Retina (tissue), 1 donor: ENCODE data around the gene RBBP8NL.
"Not testable (repeated sequence)": the region's sequence is repeated elsewhere in the genome, so short reads cannot be mapped to it uniquely, and the experiment has no call there.

Experiments used
- DNase-seq: peaks from one replicate; pipeline ENCODE4 v3.0.0-alpha.2; 2016

RBBP8NL gene

DNA sequence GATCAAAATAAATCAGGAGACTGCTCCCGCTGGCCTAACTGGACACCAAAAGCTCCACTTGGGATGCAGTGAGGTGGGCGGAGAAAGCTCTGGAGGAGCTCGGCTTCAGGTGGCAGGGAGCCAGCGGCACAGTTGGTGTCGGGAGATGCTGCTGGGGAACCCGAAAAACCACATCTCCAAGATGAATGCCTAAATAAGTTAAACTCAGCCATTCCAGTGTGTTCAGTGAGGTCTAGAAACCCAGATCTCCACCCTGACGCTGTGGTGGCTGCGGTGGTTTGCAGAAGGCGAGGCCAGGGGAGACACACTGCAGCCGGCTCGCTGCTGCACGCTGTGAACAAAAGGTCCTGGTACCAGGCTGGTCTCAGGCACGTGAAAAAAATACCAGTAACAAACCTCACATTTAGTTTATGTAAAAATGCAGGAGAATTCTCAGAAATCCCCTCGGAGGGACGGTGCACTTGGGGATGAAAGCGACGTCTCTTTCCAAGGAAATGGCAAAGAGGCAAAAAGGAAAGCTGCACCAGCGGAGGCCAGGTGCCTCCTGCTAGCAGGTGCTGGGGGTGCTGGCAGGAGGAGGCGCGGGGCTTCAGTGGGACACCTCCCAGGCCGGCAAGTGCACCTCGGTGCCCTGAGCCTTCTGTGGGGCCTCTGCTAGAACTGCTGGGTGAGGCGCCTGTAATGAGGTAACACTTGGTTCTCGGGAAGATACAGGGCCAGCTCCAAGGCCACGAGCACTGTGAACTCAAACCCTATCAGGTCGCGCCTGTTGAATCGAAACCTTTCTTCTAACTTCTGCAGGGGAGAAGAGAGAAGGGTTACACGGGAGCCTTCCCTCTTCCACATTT, 36.8 kb downstream of the RBBP8NL start:
- no peak for DNase-seq

DNA sequence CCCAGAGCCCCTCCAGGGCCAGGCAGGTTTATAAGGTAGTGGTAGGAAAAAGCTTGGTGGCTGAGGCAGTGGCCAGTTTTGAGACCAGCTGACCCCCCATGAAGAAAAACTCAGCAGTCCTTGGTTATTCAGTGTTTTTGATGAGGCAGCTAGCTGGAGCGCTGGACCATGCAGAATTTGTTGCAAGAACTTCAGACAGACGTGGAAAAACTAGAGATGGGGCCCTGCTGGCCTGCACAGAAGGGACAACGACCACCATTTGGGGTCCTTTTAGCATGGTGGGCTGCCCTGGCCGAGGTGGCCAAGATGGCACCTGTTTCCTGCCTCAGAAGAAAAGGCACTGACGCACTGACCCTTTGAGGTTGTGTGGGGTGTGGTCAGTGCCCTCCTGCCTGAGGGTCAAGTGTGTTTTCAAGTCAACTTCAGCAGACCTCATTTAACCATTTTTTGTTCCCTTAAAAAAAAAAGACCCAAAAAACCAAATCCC, 37.7 kb downstream of the RBBP8NL start:
- no peak for DNase-seq

DNA sequence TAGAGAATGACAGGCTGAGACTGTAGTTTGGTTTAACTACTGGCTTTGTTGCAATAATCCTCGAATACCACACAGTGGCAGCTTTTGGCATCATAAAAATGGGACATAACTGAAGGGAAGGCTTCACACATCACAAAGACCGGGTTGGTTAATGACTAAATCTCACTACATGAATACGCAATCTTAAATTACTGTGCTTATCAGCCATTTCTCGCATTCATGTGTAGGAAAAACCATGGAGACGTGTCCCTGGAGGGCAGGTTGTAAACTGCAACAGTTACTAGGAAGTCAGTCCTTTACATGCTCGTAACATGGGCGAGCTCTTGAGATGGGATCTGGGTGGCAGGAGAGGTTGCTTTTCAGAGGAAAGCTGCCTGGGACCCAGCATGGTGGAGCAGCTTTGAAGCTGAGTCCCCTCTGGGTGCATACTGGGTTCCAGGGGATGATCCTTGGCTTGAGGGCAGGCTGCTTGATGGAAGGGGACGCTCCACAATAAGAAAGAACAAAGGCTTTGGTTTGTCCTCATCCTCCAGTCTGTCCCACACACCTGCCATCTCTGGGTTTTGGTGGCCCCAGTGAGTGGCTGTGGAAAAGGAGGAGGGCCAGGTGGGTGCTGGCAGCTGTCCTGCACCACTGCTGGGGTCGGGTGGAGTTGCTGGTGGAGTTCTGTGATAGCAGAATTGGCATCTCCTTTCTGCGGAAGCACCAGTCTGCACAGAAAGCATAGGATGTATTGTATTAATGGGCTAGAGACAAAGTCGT, 38.3 kb downstream of the RBBP8NL start:
- no peak for DNase-seq

DNA sequence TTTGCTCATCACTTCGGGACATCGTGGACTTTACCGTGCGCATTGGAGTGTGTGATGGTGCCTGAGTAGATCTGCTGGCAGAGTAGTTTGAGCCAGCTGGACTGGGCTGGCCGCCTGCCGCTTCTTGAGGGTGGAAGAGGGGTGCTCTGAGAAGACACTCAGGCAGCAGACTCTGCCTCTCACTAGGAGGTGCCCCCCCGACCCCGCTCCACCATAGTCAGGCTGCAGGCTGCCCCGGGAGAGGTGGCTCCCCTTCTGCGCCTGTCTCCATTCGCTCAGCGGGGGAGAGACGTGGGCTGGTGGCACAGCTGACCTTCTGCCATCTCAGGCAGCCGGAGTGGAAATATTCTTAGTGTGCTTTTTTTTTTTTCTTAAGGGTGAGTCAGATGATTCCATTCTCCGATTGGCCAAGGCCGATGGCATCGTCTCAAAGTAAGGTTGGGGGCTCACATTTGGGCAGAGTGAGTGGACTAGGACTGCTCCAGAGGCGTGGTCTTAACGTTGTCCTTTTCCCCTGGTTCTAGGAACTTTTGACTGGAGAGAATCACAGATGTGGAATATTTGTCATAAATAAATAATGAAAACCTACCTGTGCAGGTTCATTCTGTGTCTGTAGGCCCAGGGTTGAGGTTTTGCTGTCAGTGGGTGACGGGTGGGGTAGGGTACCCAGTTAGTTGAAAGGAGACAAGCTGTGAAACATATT, 39.3 kb downstream of the RBBP8NL start:
- no peak for DNase-seq

DNA sequence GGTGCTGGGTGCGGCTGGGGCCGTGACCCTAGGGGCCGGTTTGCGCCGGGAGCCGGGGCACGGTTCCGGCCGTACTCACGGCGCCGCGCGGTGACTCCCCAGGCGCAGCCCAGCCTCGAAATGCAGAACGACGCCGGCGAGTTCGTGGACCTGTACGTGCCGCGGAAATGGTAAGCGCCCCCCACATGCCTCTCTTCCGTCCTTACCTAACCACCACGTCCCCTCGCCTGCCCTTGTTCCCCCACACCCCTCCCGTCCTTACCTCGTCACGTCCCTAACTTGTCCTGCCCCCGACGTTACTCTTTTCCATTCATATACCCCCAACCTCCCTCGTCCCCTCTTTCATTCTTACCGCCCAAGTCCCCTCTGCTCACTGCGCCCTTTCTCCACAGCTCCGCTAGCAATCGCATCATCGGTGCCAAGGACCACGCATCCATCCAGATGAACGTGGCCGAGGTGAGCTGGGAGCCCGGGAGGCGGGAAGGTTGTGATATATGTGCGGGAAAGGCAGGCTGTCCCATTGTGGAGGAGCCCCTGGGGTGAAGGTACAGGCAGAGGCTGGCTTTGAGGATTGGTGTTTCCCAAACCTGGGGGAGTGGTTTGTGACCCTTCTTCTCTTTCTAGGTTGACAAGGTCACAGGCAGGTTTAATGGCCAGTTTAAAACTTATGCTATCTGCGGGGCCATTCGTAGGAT, 40.0 kb downstream of the RBBP8NL start:
- DNase-seq: peak; percentile 13

DNA sequence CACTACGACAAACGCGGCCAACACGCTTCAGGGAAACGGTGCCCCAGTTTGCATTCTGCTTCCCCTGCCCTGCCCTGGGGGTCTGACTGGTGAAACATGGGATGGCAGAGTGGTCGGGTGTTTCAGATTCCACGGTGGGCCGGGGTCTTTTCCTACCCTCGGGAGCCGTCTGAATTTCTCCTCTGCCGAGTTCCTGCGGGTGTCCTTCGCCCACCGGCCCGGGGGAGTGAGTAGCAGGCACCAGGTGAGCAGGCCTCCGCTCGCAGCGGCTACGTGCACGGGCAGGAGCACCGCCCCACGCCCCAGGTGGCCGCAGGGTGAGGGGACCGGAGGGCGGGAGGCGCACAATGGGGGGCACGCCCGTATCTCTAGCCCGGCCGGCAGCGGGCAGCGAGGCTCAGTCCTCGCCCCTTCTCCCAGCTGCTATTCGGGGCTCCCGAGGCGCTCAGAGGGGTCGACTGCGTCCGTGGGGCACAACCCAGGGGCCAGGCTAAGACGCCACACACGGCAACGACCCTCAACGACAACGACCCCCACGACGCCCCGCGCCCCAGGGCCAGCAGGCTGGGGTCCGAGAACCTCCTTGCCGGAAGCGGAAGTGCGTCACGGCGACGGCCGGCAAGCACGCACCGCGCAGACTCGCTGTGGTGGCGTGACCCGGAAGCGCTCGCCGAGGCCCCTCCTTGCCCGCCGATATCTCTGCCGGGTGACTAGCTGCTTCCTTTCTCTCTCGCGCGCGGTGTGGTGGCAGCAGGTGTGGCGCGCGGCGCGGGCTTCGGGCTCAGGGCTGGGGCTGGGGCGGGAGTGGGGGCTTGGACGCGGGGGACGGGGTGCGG, 40.7 kb downstream of the RBBP8NL start, which contains the start of gene RPS21:
Gene RPS21 (plus strand): TSS at position 721 of the 836 bp plus-strand sequence. CDS start 236 bp downstream, outside the sequence.
- peak; percentile 94 for DNase-seq

DNA sequence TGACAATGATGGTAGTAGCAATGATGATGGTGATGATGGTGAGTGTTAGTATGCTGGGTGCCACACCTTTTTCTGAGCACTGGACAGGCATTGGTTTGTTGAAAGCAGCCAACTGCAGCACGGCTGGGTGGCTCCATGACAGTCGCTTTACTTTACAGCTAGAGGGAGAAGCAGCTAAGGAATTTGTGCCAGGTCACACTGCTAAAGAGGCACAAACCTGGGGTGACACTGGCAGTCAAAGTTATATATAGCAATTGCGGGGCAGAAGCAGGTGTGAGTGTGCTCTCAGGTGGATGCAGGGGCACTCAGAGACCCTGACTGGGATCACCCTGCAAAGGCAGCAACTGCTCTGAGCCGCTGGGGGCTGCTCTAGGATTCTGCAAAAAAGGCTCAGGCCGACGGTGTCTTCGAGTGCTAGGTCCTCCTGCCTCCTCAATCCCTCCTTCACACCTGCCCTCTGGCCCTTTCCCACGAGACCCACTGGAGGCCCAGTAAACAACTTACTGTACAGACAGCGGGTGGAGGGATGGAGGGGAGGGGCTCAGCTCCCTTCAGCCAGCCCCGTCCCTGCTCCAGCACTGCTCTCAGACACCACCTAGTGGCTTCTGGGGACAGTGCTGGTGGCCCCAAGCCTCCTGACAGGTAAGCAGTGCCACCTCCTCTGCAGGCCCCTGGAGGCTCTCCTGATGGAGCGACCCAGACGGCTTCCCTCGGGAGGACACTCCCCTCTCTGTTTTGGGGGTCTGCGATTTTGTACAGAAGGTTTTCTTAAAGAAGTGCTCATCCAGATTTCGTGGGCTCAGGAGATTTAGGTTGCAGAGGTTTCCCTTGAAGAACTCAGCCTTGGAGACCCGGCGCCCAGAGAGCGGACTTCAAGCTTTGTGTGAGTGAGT, 44.8 kb downstream of the RBBP8NL start:
- peak; percentile 80 for DNase-seq

DNA sequence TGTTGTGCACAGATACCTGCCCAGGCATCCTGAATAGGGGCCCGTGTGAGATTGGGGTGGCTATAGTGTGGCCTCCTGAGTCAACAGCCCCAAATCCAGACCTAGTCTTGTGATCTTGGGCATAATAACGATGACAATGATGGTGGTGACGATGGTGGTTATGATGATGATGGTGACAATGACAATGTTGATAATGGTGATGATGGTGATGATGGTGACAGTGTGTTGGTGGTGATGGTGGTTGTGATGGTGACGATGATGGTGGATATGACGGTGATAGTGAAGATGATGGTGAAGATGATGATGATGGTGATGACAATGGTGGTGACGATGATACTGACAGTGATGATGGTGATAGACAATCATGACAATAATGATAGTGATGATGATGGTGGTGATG, 45.5 kb downstream of the RBBP8NL start:
- DNase-seq: no peak

DNA sequence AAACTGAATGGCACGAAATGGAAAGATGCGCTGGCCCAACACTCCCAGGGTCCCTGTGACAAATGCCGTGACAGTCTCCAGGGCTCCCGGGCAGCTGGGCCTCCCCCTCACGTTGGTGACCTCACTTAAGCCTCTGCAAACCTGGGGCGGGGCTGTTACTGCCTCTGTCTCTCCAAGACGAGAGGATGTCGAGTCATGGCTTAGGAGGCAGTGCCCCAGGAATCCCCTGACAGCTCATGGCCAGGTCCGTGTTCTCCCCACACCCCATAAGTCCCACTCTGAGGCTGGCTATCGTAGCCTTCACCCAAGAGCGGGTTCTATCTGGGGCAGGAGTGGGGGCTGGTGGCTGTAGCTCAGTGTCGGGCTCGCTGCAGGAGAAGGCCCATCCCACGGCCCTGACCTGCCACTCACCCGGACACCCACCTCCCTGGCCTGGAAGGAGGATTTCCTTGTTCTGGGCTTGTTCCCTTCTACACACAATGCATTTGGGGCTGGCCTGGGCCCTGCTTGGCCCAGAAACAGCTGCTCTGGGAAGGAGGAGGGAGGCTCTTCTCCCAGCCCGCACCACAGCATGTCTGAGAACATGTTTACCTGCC, 46.0 kb downstream of the RBBP8NL start:
- DNase-seq: no peak

DNA sequence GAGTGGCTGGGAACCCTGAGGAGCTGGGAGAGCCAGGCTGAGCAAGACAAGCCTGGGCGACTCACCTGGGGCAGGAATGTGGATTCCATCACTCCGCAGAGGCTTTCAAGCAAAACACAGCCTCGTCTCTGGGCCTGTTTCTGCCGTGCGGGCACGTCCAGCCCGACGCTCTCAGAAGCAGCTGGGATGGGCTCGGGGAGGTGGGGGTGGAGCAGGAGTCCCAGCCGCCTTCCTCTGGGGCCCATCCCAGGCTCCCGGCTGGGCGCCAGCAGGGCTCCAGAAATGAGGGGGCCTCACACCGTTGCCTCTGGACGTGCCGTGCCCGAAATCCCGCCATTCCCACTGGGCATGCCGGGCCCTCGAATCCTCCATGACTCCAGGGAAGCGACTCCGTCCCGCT, 49.1 kb downstream of the RBBP8NL start:
- DNase-seq: no peak

DNA sequence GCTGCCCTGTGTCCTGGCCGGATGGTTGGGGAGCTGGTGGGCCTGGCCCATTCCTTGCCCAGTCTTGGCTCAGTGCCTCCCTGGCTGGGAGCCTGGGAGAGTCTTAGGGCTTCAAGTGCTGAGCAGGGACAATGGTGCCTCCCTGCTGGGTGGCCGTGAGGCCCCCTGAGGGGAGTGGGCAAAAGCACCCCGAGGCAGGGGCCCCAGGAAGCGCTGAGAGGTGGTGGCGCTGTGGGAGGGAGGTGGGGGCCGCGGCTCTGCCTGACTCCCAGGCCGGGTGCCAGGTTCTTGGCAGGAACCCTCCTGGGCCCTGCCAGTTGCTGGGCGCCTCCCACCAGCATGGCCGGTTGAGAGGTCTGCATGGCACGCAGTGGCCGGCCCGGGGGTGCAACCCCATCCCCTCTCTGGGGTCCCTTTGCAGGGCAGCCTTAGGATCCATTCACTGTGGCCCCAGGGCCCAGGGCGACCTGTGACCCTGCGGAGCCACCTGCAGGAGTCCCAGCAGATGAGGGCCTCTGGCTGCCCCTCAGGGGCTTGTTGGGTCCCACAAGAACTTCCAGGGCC, 49.6 kb downstream of the RBBP8NL start:
- DNase-seq: no peak

DNA sequence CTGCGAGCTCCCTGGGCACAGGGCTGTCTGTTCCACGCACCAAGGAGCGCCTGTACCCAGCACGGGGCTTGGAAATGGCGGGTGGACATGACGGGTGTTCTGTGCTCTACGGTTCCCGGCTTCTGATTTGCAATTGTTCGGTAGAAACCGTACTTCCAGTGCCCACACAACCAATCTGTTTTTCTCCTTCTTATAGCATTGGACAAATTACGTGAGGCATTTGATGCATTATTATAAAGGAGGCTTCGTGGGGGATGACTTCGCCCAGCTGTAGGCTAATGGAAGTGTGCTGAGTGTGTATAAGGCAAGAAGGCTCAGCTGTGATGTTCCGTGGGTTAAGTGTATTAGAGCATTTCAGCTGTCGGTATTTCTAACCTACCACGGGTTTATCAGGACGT, 50.3 kb downstream of the RBBP8NL start:
- DNase-seq: peak; percentile 8

DNA sequence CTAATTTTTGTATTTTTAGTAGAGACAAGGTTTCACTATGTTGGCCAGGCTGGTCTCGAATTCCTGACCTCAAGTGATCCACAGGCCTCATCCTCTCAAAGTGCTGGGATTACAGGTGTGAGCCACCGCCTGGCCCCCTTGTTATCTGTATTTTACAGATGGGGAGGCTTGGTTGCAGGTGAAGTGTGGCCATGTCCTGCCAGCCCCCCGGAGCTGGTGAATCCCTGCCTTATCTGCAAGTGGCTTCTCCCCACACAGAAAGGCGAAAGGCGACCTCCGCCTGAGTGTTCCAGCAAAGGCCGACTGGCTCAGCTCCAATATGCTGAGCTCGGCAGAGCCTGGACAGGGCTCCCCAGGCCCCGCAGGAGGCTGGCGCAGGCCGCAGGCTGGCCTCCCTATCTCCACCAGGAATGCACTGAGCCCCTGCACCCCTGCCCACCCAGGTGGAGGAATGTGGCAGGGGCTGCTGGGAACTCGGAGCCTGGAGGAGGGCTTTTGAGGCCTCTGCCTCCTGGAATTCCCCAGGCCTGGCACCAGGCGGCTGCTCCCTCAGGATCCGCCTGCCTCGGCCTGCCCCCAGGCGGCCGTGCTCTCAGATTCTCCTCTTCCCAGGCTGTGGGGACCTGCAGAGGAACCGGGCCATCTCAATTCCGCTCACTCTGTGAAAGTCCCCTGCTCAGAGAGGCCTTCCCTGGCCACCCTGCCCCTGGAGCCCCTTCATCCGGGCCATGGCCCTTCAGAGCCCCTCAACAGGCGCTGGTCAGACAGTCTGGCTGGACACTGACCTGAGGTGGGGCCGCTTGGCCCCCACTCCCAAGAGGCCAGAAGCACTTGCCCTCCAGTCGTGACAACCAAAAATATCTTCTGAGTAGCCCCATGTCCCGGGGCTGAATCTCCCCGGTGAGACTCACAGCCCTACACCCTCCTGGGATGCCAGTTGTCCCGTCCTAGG, 51.0 kb downstream of the RBBP8NL start:
- peak; percentile 74 for DNase-seq

DNA sequence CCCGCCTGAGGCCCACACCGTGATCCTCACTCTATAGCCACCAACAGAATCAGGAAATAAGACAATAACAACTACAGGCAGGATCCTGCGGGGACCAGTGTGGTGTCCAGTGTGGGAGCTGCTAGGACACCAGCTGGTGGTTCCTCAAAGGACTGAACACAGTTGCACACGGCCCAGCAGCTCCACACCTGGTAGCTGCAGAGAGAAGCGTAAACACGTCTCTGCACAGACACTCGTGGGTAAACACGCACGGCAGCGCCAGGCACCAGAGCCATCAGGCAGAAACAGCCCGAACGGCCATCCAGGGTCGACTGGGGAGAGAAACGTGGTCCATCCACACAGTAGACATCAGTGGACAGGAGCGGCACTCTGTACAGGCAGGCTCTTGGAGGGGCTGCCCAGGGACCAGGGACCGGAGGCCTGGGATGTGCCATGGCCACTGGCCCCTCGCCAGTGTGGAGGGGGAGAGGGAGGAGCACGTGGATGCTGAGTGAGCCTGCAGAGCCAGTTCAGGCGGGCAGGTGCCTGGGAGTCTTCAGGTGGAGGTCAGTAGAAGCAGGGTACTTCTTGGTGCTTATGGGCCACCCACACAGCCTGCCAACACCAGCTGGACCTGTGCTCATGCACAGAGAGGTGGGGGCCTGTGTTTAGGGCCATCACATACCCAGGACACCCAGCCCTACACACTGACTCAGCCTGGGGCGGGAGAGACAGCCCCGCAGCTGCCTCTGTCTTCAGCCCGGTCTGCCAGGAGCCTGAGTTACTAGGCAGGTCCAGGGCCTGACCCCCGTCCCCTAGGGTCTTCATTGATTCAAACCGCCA, 52.8 kb downstream of the RBBP8NL start:
- peak; percentile 49 for DNase-seq

DNA sequence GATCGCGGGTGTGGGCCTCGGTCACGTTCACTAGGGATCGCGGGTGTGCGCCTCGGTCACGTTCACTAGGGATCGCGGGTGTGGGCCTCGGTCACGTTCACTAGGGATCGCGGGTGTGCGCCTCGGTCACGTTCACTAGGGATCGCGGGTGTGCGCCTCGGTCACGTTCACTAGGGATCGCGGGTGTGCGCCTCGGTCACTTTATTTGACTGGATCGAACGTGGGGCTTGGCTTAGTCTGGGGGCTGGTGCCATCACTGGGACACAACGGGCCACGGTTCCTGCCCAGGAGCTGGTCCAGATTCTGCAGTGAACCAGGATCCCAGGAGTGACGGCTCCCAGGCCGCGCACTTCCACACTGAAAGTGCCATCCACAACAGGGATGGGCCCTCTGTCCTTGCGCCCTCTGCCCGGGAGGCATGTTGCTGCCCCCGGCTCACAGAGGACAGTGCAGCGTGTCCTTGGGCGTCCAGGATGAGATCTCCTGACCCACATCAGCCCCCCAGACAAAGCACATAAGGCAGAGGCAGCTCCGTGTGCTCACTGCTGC, 53.6 kb downstream of the RBBP8NL start:
- DNase-seq: not testable (repeated sequence)

DNA sequence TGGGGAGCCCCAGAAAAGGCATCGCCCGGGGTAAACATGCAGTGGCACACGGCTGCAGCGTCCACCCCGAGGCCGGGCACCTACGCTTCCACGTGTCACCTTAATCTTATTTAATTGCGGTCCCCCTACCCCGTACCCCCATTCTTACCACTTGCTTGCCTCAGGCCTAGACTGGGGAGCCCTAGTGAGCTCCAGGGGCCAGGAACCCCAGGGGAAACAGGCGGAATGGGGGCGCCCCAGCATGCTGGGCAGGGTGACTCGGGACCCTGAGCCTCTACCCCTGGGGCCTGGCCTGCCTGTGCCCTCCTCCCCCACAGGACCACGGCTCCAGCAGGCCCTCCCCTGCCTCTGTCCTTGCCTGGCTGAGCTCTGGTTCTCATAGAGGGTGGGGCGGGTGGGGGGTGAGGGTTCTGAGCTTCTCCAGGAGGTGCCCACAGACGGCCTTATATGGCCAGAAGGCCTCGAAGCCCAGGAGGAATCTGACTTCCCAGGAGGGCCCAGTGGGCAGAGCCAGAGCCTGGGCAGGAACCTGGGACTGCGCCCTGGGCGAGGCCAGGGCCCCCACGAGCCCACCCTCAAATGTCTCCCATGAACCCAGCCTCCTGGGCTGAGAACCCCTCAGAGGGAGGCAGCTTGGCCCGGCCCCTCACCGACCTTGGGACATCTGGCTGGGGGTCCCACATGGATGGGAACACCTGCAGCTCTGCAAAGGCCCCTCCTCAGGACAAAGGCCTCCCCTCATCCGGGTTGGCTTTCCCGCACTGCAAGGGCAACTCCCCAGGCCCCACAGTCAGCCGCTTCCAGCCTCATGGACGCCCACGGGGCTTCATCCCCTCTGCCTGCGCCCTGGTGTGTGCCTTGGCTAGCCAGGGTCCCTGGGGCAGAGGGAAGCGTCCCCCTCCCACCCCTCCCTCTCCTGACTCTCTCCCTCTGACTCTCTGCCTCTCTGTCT, 55.0 kb downstream of the RBBP8NL start:
- peak; percentile 8 for DNase-seq
